ENCODE measurements around the gene VIL1. TPM values are rescaled to one million over a fixed set of nuclear protein-coding genes. Genes with fewer than 3 reads are reported as not detected.

The VIL1 gene
- total RNA-seq, 1 experiment from 2014 or later = not detected

GRCh38 chr2:218396688-218397462, 22.0 kb upstream of the VIL1 start:
- Histone ChIP-seq H3K36me3 (ENCODE audit: insufficient read depth, low read length) (no peaks in the 10 kb centered on the region), H3K4me2 (ENCODE audit: low read depth, low read length, poor library complexity, severe bottlenecking) (peak overlapping the region; percentile 95), H3K9me3 (ENCODE audit: low read length) (no peaks in the 10 kb centered on the region), H3K27me3 (ENCODE audit: low read length) (no peaks in the 10 kb centered on the region), H2AFZ (ENCODE audit: low read length) (no peak overlapping the region), H3K27ac (ENCODE audit: low read length) (no peak overlapping the region), H3K9me2 (replicated peaks; ENCODE audit: insufficient read depth, low read length) (no peaks in the 10 kb centered on the region), H3K9ac (ENCODE audit: low read length) (peak overlapping the region; percentile 87), H3K4me1 (ENCODE audit: low read length) (peaks cover 51% of the 10 kb centered on the region), H4K20me1 (ENCODE audit: insufficient read depth, low read depth, low read length) (no peaks in the 10 kb centered on the region), H3K79me2 (ENCODE audit: low read length) (peaks cover 18% of the 10 kb centered on the region), H3K4me3 (ENCODE audit: low read length) (peak overlapping the region; percentile 78)
- peak; percentile 53 for DNase-seq

- Histone ChIP-seq H3K27ac (ENCODE audit: low read length) (no peak overlapping the region), H3K79me2 (ENCODE audit: low read length) (peaks cover 22% of the 10 kb centered on the region), H3K4me3 (ENCODE audit: low read length) (peak overlapping the region; percentile 59; the same call in 1 of the 2 replicates), H3K27me3 (ENCODE audit: low read length) (no peaks in the 10 kb centered on the region), H3K4me1 (ENCODE audit: low read length) (peaks cover 51% of the 10 kb centered on the region), H3K9me3 (ENCODE audit: low read length) (no peaks in the 10 kb centered on the region), H3K9ac (ENCODE audit: low read length) (peak overlapping the region; percentile 55), H2AFZ (ENCODE audit: low read length) (no peak overlapping the region), H3K36me3 (ENCODE audit: insufficient read depth, low read length) (peaks cover 3% of the 10 kb centered on the region; the same call in 1 of the 2 replicates), H3K4me2 (ENCODE audit: low read depth, low read length, poor library complexity, severe bottlenecking) (peak overlapping the region; percentile 95), H4K20me1 (ENCODE audit: insufficient read depth, low read depth, low read length) (no peaks in the 10 kb centered on the region), H3K9me2 (replicated peaks; ENCODE audit: insufficient read depth, low read length) (no peaks in the 10 kb centered on the region)
- DNase-seq = no peak
Measured at GRCh38 chr2:218397463-218397819, 21.5 kb upstream of the VIL1 start.

- Histone ChIP-seq H3K27me3 (ENCODE audit: low read length) (no peaks in the 10 kb centered on the region), H3K4me3 (ENCODE audit: low read length) (peak overlapping the region; percentile 59; the same call in 1 of the 2 replicates), H3K4me2 (ENCODE audit: low read depth, low read length, poor library complexity, severe bottlenecking) (peak overlapping the region; percentile 95), H3K9me2 (replicated peaks; ENCODE audit: insufficient read depth, low read length) (no peaks in the 10 kb centered on the region), H3K27ac (ENCODE audit: low read length) (no peak overlapping the region), H3K36me3 (ENCODE audit: insufficient read depth, low read length) (peaks cover 3% of the 10 kb centered on the region; the same call in 1 of the 2 replicates), H3K9me3 (ENCODE audit: low read length) (no peaks in the 10 kb centered on the region), H4K20me1 (ENCODE audit: insufficient read depth, low read depth, low read length) (no peaks in the 10 kb centered on the region), H3K79me2 (ENCODE audit: low read length) (peaks cover 25% of the 10 kb centered on the region), H3K4me1 (ENCODE audit: low read length) (peaks cover 51% of the 10 kb centered on the region), H2AFZ (ENCODE audit: low read length) (peak overlapping the region; percentile 99; the same call in 1 of the 2 replicates), H3K9ac (ENCODE audit: low read length) (peak overlapping the region; percentile 55)
- peak; percentile 53 for DNase-seq
Measured at GRCh38 chr2:218397820-218398436, 21.0 kb upstream of the VIL1 start.

- Histone ChIP-seq H3K27me3 (ENCODE audit: low read length) (no peaks in the 10 kb centered on the region), H3K36me3 (ENCODE audit: insufficient read depth, low read length) (peaks cover 8% of the 10 kb centered on the region; the same call in 1 of the 2 replicates), H3K27ac (ENCODE audit: low read length) (0 out of 2 replicates have a peak overlapping the region, but pooled peaks have one; percentile 30), H3K4me1 (ENCODE audit: low read length) (peaks cover 52% of the 10 kb centered on the region), H3K79me2 (ENCODE audit: low read length) (peaks cover 25% of the 10 kb centered on the region), H3K4me3 (ENCODE audit: low read length) (peak overlapping the region; percentile 59), H3K4me2 (ENCODE audit: low read depth, low read length, poor library complexity, severe bottlenecking) (peak overlapping the region; percentile 95), H2AFZ (ENCODE audit: low read length) (peak overlapping the region; percentile 99), H3K9me2 (replicated peaks; ENCODE audit: insufficient read depth, low read length) (no peaks in the 10 kb centered on the region), H4K20me1 (ENCODE audit: insufficient read depth, low read depth, low read length) (no peaks in the 10 kb centered on the region), H3K9me3 (ENCODE audit: low read length) (no peaks in the 10 kb centered on the region), H3K9ac (ENCODE audit: low read length) (peak overlapping the region; percentile 55)
- peak; percentile 67 for DNase-seq
Measured at GRCh38 chr2:218398437-218399390, 20.2 kb upstream of the VIL1 start.

GRCh38 chr2:218399391-218400166, 19.3 kb upstream of the VIL1 start, which contains the start of gene CTDSP1:
TSS of gene CTDSP1 (plus strand) at chr2:218399868. CDS start at chr2:218400091, 223 bp downstream.
- peaks cover 61% of the 10 kb centered on the region for H3K4me1 ChIP-seq (ENCODE audit: low read length)
- peaks cover 25% of the 10 kb centered on the region for H3K79me2 ChIP-seq (ENCODE audit: low read length)
- H2AFZ ChIP-seq (ENCODE audit: low read length) = peak within 1 kb of the TSS; percentile 99

GRCh38 chr2:218400167-218400929, 18.6 kb upstream of the VIL1 start:
- no peaks in the 10 kb centered on the region for H3K9me2 ChIP-seq (replicated peaks; ENCODE audit: insufficient read depth, low read length)
- no peaks in the 10 kb centered on the region for H3K9me3 ChIP-seq (ENCODE audit: low read length)
- H2AFZ ChIP-seq (ENCODE audit: low read length) = peak overlapping the region; percentile 92
- peak overlapping the region; percentile 94 for H3K4me3 ChIP-seq (ENCODE audit: low read length)
- peak overlapping the region; percentile 97 for H3K9ac ChIP-seq (ENCODE audit: low read length)
- peak overlapping the region; percentile 86 for H3K27ac ChIP-seq (ENCODE audit: low read length)
- peak; percentile 71 for DNase-seq
- no peaks in the 10 kb centered on the region for H4K20me1 ChIP-seq (ENCODE audit: insufficient read depth, low read depth, low read length)
- H3K36me3 ChIP-seq (ENCODE audit: insufficient read depth, low read length) = peaks cover 12% of the 10 kb centered on the region; the same call in 1 of the 2 replicates
- H3K4me2 ChIP-seq (ENCODE audit: low read depth, low read length, poor library complexity, severe bottlenecking) = peak overlapping the region; percentile 88
- no peaks in the 10 kb centered on the region for H3K27me3 ChIP-seq (ENCODE audit: low read length)
- peaks cover 65% of the 10 kb centered on the region for H3K4me1 ChIP-seq (ENCODE audit: low read length)
- H3K79me2 ChIP-seq (ENCODE audit: low read length) = peaks cover 25% of the 10 kb centered on the region

More at GRCh38 chr2:218399391-218400166, 19.3 kb upstream of the VIL1 start, which contains the start of gene CTDSP1:
- Histone ChIP-seq H3K27me3 (ENCODE audit: low read length) (no peaks in the 10 kb centered on the region), H4K20me1 (ENCODE audit: insufficient read depth, low read depth, low read length) (no peaks in the 10 kb centered on the region), H3K4me3 (ENCODE audit: low read length) (peak within 1 kb of the TSS; percentile 94), H3K36me3 (ENCODE audit: insufficient read depth, low read length) (peaks cover 12% of the 10 kb centered on the region; the same call in 1 of the 2 replicates), H3K9ac (ENCODE audit: low read length) (peak within 1 kb of the TSS; percentile 97), H3K4me2 (ENCODE audit: low read depth, low read length, poor library complexity, severe bottlenecking) (peak within 1 kb of the TSS; percentile 95), H3K9me3 (ENCODE audit: low read length) (no peaks in the 10 kb centered on the region), H3K27ac (ENCODE audit: low read length) (peak within 1 kb of the TSS; percentile 86), H3K9me2 (replicated peaks; ENCODE audit: insufficient read depth, low read length) (no peaks in the 10 kb centered on the region)
- DNase-seq = peak; percentile 98

Measured in Karpas-422 (cell line).